Epithelial cell of esophagus (primary cell): ENCODE measurements around the gene LNX1.

ENCODE experiments used
- DNase-seq: peaks from one replicate; pipeline ENCODE4 v3.0.0; 2010; ENCODE audit warnings: low read depth
- H3K4me3 ChIP-seq: 2 replicates; pipeline ENCODE4 v1.5.1; 2011; ENCODE audit warnings: mild to moderate bottlenecking, low read length, control low read depth
- CTCF ChIP-seq: IDR thresholded peaks from 2 replicates; pipeline ENCODE4 v1.5.1; 2011; ENCODE audit warnings: low read depth, mild to moderate bottlenecking, low read length, control low read depth, inconsistent platforms; ENCODE audit not compliant: insufficient read depth; ENCODE audit errors: missing control alignments

LNX1 gene

DNA sequence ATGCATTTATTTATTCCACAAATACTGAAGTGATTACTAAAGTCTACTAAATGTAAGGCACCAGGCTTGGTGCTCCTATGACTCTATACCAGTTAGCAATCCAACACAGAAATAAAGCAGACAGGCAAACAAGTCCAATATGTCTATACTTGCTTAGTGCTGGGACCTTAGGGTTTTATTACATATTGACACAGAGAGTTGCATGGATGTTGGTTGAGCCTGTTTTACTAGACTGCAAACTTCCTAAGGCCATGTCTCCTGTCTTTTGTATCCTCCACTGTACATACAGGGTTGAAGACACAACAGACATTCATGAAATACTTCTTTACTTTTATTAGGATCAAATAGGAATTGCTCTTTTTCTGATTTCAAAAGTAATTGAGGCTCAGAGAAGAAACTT is 69.0 kb downstream of the LNX1 start:
- no peak overlapping the region for H3K4me3 ChIP-seq
- TF ChIP-seq CTCF = no peak

GRCh38 chr4:53520116-53520515 is 71.2 kb downstream of the LNX1 start:
- no peak overlapping the region for H3K4me3 ChIP-seq
- TF ChIP-seq CTCF = no peak
- DNase-seq = no peak

More for the DNA sequence above, 69.0 kb downstream of the LNX1 start:
- peak; percentile 72 for DNase-seq

DNA sequence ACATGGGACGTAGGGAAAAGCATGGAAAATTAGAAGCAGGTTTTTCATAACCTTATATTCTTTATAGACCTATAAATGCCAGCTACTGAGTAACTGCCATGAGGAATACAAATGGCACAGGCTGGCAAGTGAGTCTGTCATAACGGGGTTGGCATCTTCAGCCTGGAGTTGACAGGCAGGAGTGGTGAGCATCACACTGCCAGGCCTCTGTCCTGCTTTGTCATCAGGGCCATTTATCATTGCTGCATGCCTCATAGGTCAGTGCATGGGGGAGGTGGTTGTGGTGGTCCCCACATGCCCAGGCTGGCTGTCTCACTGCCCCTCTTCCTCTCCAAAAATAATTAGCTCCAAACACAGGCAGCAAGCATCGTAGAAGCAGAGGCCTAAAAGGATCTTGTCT is 72.5 kb downstream of the LNX1 start:
- no peak for DNase-seq
- no peak overlapping the region for H3K4me3 ChIP-seq
- no peak for TF ChIP-seq CTCF

DNA sequence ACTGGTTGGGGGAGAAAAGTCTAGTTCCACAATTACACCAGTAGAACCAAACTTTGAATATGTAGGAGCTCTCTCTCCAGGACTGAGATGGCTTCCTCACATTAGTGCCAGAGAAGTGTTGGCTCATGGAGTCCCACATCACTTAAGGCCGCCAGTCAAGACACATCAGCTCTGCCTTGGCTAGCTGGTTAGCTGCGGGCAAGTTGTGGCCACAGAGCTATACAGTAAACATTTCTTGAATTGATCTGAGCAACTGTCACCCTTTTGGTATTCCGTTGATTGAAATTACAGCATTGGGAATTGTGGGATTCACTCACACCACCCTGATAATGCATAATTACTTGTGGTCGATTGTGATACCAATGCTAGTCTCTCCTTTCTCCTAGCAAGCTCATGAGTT is 76.2 kb downstream of the LNX1 start:
- no peak overlapping the region for H3K4me3 ChIP-seq
- TF ChIP-seq CTCF = no peak
- no peak for DNase-seq

GRCh38 chr4:53514509-53514908 is 76.8 kb downstream of the LNX1 start:
- no peak for TF ChIP-seq CTCF

DNA sequence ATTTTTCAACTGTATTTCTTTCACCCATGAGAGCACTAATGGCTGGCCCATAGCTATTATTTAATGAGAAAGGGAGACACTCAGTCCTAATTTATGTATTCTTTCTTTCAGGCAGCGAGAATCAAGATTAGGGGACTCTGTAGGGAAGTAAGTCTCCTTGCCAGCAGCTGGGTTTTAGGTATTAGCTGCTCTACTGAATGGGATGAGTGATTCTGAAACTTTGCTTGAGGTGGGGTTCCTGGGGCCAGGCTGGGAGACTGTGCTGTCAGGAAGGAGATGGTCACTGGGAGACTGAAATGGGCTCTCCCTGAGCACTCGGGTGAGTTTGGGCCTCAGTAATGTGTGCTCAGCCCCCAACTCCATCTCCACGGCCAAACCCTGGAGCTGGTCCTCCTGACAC is 78.7 kb downstream of the LNX1 start:
- DNase-seq = no peak
- TF ChIP-seq CTCF = no peak
- H3K4me3 ChIP-seq = no peak overlapping the region

More at GRCh38 chr4:53514509-53514908, 76.8 kb downstream of the LNX1 start:
- no peak for DNase-seq
- no peak overlapping the region for H3K4me3 ChIP-seq

DNA sequence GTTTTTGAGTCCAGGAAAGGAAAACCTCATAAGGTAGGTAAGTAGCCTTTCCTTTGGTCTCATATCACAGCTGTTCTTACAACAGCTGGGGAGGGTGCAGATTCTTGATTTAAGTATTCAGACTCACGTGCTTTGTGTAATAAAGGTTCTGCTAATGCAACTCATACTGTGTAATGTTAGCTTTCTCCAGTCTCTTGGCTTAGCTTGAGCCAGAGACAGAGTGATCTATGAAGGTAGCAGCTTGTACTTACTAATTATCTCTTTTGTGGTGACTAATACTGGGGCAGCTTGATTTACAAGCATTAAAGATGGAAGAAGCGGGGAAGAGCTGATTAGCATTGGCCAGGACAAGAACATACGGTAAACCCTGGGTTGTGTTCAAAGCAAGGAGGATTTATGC is 80.3 kb downstream of the LNX1 start:
- H3K4me3 ChIP-seq = no peak overlapping the region
- TF ChIP-seq CTCF = no peak
- DNase-seq = peak; percentile 28
